Mammary epithelial cell (primary cell): Measurements from ENCODE around the gene POM121.
"Not testable (repeated sequence)": the region's sequence is repeated elsewhere in the genome, so short reads cannot be mapped to it uniquely, and the experiment has no call there.

Source experiments
- EZH2 ChIP-seq: IDR thresholded peaks from 2 replicates; pipeline ENCODE4 v1.6.1; 2012; ENCODE audit warnings: low read length, inconsistent platforms, borderline replicate concordance
- TF ChIP-seq, protein P1 (sequence below), 2 donors: IDR thresholded peaks in 1 of 2; conservative IDR thresholded peaks in 1 of 2; 2 replicates each; pipeline ENCODE4 v1.5.1; 2011 to 2012; ENCODE audit warnings: inconsistent platforms in 2 of 2, low read length in 2 of 2, mild to moderate bottlenecking in 2 of 2, control low read depth in 1 of 2, low read depth in 1 of 2; ENCODE audit not compliant: insufficient read depth in 1 of 2; ENCODE audit errors: extremely low read depth in 1 of 2

DNA sequence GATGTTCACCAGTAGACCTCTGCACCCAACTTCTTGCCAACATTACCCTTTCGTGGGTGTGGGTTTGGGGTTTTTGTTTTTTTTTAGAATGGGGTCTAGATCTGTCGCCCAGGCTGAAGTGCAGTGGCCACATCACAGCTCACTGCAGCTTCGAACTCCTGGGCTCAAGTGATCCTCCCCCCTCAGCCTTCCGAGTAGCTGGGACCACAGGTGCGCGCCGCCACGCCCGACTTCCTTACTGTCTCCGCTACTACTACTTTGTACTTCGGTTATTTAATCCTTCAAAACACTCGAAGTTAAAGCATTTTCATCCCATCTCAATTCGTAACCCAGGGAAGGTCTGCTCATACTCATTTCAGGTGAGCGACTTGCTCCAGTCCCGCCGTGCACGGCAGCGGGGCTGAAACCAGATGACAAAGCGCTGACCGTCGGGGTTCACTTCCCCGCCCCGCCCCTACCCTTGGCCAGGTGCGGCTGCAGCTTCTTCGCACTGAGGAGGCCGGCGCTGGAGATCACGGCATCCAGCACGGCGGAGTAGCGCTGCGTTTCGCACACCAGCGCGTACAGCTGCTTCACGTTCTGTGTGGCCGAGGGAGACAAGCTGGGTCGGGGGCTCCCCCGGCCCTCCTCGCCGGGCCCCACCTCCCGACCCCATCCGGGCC, 29.1 kb downstream of the POM121 start:
- TF ChIP-seq, protein P1, sequence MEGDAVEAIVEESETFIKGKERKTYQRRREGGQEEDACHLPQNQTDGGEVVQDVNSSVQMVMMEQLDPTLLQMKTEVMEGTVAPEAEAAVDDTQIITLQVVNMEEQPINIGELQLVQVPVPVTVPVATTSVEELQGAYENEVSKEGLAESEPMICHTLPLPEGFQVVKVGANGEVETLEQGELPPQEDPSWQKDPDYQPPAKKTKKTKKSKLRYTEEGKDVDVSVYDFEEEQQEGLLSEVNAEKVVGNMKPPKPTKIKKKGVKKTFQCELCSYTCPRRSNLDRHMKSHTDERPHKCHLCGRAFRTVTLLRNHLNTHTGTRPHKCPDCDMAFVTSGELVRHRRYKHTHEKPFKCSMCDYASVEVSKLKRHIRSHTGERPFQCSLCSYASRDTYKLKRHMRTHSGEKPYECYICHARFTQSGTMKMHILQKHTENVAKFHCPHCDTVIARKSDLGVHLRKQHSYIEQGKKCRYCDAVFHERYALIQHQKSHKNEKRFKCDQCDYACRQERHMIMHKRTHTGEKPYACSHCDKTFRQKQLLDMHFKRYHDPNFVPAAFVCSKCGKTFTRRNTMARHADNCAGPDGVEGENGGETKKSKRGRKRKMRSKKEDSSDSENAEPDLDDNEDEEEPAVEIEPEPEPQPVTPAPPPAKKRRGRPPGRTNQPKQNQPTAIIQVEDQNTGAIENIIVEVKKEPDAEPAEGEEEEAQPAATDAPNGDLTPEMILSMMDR (conservative IDR thresholded peaks at IDR 0.05 in 1 of 2, IDR thresholded peaks at IDR 0.05 in 1 of 2; ENCODE audit: extremely low read depth in 1 of 2, insufficient read depth in 1 of 2, low read depth in 1 of 2, low read length in 2 of 2), result not testable (repeated sequence)
- not testable (repeated sequence) for TF ChIP-seq EZH2
